HG03442 (cell line): ENCODE measurements around the gene ARRDC4.

Experiments used
- ATAC-seq: cut with Tn5 transposase; IDR thresholded peaks from one replicate; pipeline ENCODE4 v1.9.1; 2021; ENCODE audit warnings: mild to moderate bottlenecking, moderate library complexity; ENCODE audit not compliant: unreplicated experiment

The ARRDC4 gene

DNA sequence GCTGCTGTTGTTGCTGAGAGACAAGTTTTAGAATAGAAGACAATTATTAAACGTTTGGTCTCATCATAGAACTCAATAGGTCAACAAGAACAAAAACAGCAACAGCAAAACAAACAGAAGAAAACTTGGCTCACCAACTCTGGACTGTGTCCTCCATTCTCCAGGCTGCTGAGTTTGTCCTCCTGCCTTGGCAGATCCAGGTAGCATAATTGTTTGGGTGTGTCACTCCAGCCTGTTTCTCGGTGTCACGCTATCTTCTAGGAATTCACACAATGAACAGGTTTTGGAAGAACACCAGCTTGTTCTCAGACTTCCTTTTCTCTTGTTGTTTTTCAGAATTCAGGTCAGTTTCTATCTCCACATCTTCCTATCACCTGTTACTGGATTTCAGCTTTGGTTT lies 34.7 kb downstream of the ARRDC4 start:
- no peak for ATAC-seq

DNA sequence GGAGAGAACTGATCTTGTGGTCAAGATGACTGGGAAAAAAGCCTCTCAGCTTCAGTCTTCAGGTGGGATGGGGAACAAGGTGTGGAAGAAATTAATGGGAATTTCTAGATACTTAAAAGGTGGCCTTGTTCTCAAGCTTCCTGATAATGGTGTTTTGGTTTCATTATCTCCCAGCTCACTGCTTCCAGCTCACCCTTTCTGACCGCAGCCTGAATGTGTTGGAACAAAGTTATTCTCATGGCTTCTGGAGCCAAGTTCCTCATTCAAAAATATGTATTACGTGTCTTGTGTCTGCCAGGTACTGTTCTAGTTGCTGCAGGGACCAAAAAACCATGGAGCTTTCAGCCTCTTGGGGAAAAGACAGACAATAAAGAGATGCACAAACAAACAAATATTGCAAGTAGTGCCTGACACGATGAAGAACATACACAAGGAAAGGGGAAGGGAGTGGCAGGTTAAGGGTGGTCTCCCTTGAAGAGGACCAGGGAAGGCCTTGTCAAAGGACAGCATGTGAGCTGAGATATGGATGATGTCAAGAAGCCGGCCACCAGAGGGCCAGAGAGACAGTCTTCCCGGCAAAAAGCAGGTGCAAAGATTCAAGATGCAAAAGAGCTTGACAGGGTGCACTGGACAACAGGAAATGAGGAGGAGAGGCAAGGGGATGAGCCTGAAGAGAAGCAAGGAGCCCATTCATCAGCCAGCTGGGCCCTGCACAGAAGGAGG lies 35.5 kb downstream of the ARRDC4 start:
- ATAC-seq: peak; percentile 53

DNA sequence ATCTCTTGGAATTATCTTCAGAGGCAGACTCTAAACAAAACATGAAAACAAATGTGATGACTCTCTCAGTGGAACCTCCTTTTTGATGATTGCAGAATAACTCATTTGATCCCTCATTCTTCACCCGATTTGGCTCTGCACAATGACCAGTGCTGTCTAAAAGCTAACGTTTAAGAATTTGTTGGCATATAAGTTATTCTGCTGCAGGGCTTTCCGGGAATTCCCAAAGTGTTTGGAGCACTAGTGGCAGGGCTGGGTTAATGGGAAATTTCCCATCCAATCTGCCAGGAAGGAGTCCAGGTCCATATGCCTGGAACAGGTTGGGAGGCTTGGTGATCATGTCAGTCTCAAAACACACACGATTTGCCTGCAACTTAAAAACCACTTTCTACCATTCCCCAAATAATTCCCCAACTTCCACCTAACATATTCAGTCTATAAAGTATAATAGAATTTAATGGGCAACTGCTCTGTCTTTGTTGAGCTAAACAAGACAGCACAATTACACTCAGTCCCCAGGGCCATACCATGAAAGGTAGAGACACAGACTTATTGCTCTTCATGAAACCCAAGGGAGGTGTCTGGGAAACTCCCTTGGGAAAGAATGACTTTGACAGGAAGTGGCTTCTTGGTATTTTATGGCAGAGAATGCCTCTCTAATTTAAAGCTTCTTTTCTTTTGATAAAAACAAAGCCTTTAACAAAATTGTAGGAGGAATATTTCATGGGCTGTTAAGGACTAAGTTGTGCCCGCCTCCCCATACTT lies 38.0 kb downstream of the ARRDC4 start:
- no peak for ATAC-seq

DNA sequence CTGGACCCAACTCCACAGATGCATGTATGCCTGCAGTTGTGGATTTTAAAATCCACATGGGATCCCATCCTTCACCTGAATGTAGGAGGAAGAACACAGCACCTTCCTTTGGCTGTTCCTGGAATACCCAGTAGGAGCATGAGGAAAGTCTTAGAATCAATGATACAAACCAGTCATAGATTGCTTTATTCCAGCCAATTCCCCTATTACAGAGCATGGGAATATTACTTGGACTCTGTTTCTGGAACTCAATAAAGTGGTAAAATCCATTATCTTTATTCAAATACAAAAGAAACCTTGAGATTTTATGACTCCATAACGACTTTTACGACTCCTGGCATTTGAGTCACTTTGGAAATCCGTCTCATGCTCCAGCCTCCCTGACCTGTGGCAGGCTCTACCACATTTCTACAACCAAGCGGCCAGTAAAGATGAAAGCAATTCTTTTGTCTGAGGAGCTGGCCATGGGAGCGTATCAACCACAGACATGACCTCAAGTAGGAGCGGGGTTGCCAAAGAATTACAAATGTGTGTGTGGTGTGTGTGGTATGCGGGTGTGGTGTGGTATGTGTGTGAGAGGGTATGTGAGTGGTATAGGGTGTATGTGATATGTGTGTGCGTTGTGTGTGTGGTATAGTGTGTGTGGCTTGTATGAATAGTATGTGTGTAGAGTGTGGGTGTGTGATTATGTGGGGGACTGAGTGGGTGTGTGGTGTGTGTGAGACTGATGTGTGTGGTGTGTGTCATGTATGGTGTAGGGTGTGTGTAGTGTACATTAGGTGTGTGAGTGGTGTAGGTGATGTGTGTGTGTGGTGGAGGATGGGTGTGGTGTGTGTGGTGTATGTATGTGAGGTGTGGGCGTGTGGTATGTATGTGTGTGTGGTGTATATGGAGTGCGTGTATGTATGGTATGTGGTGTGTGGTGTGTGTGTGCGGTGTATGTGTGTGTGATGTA lies 40.0 kb downstream of the ARRDC4 start:
- ATAC-seq: no peak

DNA sequence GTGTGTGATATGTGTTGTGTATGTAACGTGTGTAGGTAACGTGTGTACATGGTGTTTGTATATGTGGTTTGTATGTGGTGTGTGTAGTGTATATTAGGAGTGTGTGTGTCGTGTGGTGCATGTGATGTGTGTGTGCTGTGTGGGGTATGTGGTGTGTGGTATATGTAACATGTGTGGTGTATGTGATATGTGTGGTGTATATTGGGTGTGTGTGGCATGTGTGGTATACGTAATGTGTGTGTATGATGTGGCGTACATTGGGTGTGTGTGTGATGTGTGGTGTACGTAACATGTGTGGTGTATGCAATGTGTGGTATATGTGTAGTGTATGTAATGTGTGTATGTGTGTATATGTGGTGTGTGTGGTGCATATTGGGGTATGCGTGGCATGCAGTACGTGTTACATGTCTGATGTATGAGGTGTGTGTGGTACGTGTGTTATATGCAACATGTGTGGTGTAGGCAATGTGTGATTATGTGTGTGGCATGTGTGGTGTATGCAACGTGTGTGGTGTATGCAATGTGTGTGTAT lies 41.2 kb downstream of the ARRDC4 start:
- ATAC-seq: no peak

DNA sequence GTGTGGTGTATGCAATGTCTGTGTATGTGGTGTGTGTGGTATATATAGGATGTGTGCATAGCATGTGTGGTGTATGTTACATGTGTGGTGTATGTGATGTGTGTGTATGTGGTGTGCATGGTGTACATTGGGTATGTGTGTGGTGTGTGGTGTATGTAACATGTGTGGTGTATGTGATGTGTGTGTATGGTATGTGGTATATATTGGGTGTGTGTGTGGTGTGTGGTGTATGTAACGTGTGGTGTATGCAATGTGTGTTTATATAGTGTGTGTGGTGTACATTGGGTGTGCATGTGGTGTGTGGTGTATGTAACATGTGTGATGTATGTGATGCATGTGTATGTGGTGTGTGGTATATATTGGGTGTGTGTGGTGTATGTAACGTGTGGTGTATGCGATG lies 41.9 kb downstream of the ARRDC4 start:
- ATAC-seq: no peak

DNA sequence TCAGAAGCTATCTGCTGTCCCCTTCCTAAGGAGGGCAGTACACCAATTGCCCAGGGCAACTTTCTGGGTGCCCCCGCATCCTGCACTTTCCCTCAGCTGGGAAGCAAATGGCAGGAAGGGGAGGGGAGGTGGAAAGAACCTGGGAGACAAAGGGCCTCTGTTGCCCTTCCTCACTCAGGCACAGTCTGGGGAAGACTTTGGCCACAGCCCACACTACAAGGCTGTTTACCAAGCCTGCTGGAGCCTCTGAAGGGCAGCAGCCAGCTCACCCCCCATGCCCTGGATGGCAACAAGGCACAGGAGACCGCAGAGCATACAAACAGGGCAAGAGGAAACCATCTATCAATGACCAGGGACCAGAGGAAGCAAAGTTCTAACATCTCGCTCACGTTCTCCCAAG lies 42.4 kb downstream of the ARRDC4 start:
- no peak for ATAC-seq

DNA sequence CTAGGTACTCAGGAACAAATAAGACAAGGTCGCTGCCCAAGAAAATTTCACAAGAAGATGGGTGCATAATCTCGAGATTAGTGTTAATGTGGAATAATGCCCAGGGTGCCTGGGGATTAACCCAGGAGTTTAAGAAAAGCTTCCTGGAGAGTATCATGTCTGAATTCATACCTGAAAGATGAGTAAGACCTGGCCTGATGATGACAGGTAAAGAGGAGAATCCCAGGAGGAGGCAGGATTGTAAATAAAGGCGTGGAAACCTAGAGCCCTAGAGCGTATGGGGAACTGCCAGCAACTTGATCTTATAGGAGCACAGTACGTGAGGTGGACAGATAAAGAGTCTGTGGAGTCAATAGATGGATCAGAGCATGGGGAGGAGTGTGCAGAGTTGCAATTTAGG lies 43.0 kb downstream of the ARRDC4 start:
- no peak for ATAC-seq

DNA sequence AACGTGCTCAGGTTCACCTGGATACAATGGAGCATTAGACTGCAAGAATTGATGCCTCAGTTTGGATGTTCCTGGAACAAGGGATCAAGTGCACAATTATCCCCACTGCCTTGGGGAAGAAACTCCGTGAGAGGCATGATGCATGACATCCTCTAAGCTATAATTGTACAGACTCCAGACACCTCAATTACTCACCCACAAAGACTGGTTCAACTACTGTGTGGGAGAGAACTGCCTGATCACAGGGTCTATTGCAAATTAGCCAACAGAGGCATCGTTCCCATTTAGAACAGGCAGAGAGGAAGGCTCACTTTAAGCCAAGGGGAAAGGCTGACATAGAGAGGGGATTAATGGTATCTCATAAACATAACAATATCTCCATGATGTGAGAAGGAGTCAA lies 43.5 kb downstream of the ARRDC4 start:
- no peak for ATAC-seq

DNA sequence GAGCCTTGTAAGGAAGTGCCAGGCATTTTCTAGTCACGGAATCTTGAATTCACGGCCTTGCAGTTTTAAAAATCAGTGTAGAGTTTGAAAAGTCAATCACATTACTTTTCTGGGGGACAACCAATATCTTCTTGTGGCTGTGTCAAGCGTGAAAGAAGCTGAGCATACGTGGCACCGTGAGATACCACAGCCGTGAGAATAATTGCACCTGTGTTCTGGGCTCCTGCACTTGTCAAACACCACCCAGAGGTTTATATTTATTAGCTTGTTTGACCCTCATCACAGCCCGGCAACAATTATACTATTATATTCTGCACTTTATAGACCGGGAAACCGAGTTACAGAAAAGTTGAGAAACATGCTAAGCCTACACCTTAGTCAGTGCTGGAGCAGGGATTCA lies 45.2 kb downstream of the ARRDC4 start:
- no peak for ATAC-seq

DNA sequence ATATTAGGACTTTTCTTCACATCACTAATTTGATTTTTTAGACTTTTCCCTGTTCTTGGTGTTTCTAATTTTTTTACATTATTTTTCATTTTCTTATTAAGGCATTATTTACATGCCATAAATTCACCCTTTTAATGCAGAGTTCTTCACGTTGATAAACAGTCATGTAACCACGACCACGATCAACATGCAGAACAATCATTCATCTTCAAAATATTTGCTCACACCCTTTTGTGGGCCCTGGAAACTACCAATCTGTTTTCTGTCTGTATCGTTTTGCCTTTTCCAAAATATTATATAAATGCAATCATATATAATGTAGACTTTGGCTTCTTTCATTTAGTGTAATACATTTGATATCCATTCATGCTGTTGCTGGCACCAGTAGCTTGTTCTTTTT lies 48.7 kb downstream of the ARRDC4 start:
- ATAC-seq: no peak

DNA sequence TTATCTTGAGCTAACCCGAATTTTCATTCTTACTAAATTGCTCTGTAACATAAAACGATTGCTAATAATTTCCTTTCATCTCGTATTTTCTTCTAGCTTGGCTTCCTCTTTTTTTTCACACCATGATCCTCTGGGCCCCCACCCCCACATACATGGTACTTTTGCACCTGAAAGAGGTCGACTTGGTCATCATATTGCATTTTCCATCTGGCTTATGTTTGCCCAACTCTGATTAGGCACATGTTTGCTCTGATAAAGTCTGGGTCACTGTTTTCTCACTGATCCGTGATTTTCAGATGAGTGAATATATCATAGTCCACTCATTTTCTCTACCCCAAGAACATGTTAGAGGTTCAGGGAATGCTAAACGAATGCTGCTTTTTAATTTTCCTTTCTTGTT lies 49.5 kb downstream of the ARRDC4 start:
- ATAC-seq: no peak

DNA sequence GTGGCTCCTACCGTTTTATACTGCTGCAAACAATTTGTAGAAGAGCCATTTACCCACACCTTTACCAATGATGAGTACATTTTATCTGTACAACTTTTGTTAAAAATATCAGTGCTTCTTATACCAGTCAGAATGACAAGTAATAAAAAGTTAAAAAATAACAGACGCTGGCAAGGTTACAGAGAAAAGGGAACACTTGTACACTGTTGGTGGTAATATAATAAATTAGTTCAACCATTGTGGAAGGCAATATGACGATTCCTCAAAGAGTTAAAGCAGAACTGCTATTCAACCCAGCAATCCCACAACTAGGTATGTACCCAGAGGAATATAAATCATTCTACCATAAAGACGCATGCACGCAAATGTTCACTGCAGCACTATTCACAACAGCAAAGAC lies 51.9 kb downstream of the ARRDC4 start:
- ATAC-seq: no peak

DNA sequence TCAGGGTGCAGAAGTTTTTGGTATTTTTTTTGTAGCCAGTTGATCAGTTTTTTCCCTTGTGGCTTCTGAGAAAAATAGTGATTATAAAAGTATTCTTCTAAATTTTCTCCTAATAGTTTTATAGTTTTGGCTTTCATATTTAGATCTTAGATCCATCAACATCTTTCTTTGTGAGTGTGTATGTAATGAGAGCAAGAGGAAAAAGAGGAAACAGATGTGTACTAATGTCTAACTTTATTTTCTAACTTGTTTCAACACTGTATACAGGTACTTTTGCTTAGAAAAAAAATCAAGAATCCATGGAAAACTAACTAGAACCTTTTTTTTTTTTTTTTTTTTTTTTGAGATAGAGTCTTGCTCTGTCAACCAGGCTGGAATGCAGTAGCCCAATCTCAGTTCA lies 53.1 kb downstream of the ARRDC4 start:
- no peak for ATAC-seq

DNA sequence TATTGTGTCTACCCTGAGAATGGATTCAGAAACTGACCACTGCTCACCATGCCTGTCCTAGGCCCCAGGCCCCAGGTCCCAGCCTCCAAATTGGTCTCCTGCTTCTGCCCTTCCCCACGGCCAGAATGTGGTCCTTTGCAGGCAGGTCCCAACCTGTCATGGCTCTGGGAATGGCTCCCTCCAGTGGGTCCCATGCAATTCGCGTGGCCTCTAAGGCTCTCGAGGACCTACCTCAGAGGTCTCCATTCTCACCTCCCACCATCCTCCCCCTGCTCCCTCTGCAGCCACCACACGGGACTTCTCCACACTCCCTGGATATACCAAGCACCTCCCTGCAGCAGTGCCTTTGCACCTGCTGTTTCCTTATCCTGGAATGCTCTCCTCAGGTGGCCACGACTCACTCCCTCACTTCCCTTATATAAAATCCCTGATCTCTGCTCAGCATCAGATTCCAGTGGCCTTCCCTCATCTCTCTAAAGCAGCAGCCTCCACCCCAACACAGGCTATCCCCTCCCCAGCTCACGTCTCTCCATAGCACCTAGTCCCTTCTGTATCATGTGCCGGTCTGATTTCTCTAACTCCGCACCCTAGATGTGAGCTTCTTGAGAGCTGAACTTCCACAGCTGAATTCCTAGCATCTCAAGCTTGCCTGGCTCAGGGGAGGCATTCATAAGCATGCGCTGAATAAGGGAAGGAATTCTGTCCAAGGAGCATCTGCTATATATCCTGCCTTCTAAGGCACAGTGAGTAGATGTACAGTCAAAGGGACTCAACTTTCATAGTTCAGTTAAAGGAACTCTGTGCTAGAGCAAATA lies 56.9 kb downstream of the ARRDC4 start:
- ATAC-seq: no peak

DNA sequence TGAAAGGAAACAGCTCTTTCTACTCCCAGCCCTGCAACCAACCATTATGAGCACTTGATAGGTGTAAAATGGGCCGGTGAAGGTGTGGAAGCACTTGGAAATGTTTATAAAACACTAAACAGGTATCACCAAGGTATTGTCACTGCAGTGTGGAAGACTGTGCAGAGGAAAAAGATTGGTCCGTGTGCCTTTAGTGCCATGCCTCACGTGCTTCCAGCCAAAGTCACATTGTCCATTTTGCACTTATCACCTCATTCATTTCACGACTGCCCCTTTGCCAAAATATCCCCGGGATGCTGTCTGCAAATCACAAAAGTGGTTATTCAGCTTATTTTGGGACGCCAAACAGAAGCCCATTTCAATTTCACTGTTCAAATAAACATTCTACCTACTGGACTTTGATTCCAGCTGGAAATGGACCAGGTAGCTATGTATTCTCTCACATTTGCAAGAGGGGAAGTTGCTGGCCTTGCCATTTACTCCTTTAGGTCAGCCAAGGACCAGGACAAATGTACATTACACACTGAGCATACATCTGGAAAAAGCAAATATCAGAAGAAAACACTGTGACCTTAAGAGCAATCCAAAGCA lies 58.4 kb downstream of the ARRDC4 start:
- no peak for ATAC-seq
